GM23248 (cell line): Measurements from ENCODE around the gene TMEM192. TPM values are rescaled to one million over a fixed set of nuclear protein-coding genes. Genes with fewer than 3 reads are reported as not detected.
"Not testable (repeated sequence)": the region's sequence is repeated elsewhere in the genome, so short reads cannot be mapped to it uniquely, and the experiment has no call there.

ENCODE experiments used
- DNase-seq: peaks from one replicate; pipeline ENCODE4 v3.0.0-alpha.2; 2015
- H2AFZ ChIP-seq: fragments of 200-600 bp; sonication (generic); 2 replicates; pipeline ENCODE4 v1.6.1; 2016; ENCODE audit warnings: antibody characterized with exemption
- H3F3A ChIP-seq: fragments of 200-600 bp; sonication (generic); 2 replicates; pipeline ENCODE4 v1.6.1; 2016; ENCODE audit warnings: mild to moderate bottlenecking, antibody characterized with exemption, mixed run types; ENCODE audit not compliant: insufficient read depth
- H3K27ac ChIP-seq: fragments of 200-600 bp; sonication (generic); 2 replicates; pipeline ENCODE4 v1.5.1; 2016; ENCODE audit warnings: mild to moderate bottlenecking
- H3K27me3 ChIP-seq: fragments of 200-600 bp; sonication (generic); replicated peaks from 2 replicates; pipeline ENCODE4 v1.6.1; 2016; ENCODE audit warnings: mild to moderate bottlenecking; ENCODE audit not compliant: insufficient read depth
- H3K36me3 ChIP-seq: fragments of 200-600 bp; sonication (generic); 2 replicates; pipeline ENCODE4 v1.6.1; 2016; ENCODE audit warnings: low read depth, mild to moderate bottlenecking
- H3K4me1 ChIP-seq: fragments of 200-600 bp; sonication (generic); 2 replicates; pipeline ENCODE4 v1.6.1; 2016; ENCODE audit warnings: mild to moderate bottlenecking; ENCODE audit not compliant: insufficient read depth
- H3K4me2 ChIP-seq: fragments of 200-600 bp; sonication (generic); one replicate; pipeline ENCODE4 v1.6.1; 2016; ENCODE audit warnings: mild to moderate bottlenecking; ENCODE audit not compliant: unreplicated experiment
- H3K4me3 ChIP-seq: fragments of 200-600 bp; sonication (generic); 2 replicates; pipeline ENCODE4 v1.5.1; 2016; ENCODE audit warnings: mild to moderate bottlenecking
- H3K79me2 ChIP-seq: fragments of 200-600 bp; sonication (generic); 2 replicates; pipeline ENCODE4 v1.6.1; 2016; ENCODE audit warnings: mild to moderate bottlenecking; ENCODE audit not compliant: insufficient read depth
- H3K9ac ChIP-seq: fragments of 200-600 bp; sonication (generic); 2 replicates; pipeline ENCODE4 v1.6.1; 2016; ENCODE audit warnings: mild to moderate bottlenecking
- H3K9me2 ChIP-seq: fragments of 200-600 bp; sonication (generic); 2 replicates; pipeline ENCODE4 v1.6.1; 2016; ENCODE audit warnings: mixed run types, mild to moderate bottlenecking, moderate library complexity; ENCODE audit not compliant: insufficient read depth
- H3K9me3 ChIP-seq: fragments of 200-600 bp; sonication (generic); one replicate; pipeline ENCODE4 v1.6.1; 2017; ENCODE audit warnings: low read depth
- H4K20me1 ChIP-seq: fragments of 200-600 bp; sonication (generic); 2 replicates; pipeline ENCODE4 v1.6.0; 2016; ENCODE audit not compliant: insufficient read depth
- EZH2 ChIP-seq: fragments of 200-600 bp; sonication (generic); IDR thresholded peaks from 2 replicates; pipeline ENCODE4 v1.6.1; 2018; ENCODE audit warnings: antibody characterized with exemption, mild to moderate bottlenecking; ENCODE audit not compliant: insufficient read depth, poor library complexity, severe bottlenecking
- EZH2phosphoT487 ChIP-seq: fragments of 200-600 bp; sonication (generic); IDR thresholded peaks from 2 replicates; pipeline ENCODE4 v1.6.1; 2018; ENCODE audit warnings: antibody characterized with exemption, moderate library complexity, mild to moderate bottlenecking, low read depth; ENCODE audit not compliant: insufficient read depth
- WGBS, 2 experiments: methylation state at CpG; one replicate each; pipeline ENCODE4 v1.1.6; 2015 to 2017; ENCODE audit warnings: low lambda C conversion rate in 2 of 2, low coverage in 1 of 2; ENCODE audit errors: missing lambda C conversion rate in 2 of 2; 5-methylcytosine and 5-hydroxymethylcytosine counted together
- in situ Hi-C: fragments of 300-500 bp; cut with MboI; formaldehyde crosslinking; loops from 2 replicates; pipeline ENCODE4 v1.15.0; 2020
- polyA plus RNA-seq: library from polyadenylated mRNA; unstranded; fragments of >200 nt; fragmentation: Nextera tagmentation; extraction: Ambion mirVana; gene quantifications from 2 replicates; pipeline ENCODE4 v1.2.1, GENCODE V29; 2016
- total RNA-seq: library from RNA; depleted of rRNA; stranded (reverse); fragments of >200 nt; shearing (Covaris generic); gene quantifications from 2 replicates; pipeline ENCODE4 v1.2.3, GENCODE V29; 2014

TMEM192 gene
- total and polyA plus RNA-seq, 2 experiments from 2014 or later, result 6.4 to 7.8 TPM

DNA sequence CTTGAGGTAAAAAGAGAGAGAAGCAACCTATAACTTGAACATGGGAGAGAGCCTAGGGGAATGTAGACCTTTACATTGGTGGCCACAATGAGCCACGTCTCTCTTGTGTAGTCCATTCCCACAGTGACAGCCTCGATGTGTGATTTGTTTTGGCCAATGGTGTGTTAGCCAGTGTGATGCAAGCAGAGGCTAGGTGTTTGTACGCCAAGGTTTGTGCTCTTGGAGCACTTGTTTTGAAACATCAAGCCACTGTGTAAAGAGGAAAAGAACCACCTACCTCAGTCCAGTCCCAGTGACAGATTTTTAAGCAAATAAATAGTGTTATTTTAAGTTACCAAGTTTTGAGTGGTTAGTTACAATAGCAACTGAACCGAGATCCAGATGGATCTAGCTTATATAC, 23.9 kb upstream of the TMEM192 start:
- H3K79me2 ChIP-seq, result no peaks in the 10 kb centered on the region
- no peaks in the 10 kb centered on the region for H3K9me2 ChIP-seq
- WGBS, 2 experiments, result 78% methylated on average over 4 of the region's 4 CpGs
- in situ Hi-C loops, result loop anchor here (5.0 to 25.0 kb wide), 3 partner anchors 208 to 951 kb away; no protein-coding TSS in a partner anchor
- no peaks in the 10 kb centered on the region for H3K27me3 ChIP-seq
- no peak overlapping the region for H3K27ac ChIP-seq
- H3F3A ChIP-seq, result no peaks in the 10 kb centered on the region
- H3K4me2 ChIP-seq, result no peak overlapping the region
- H3K9me3 ChIP-seq, result no peaks in the 10 kb centered on the region
- TF ChIP-seq EZH2phosphoT487, result no peak
- TF ChIP-seq EZH2, result no peak
- no peak overlapping the region for H3K4me3 ChIP-seq
- no peaks in the 10 kb centered on the region; the same call in 1 of the 2 replicates for H3K4me1 ChIP-seq
- H2AFZ ChIP-seq, result no peak overlapping the region
- no peak overlapping the region for H3K9ac ChIP-seq
- no peaks in the 10 kb centered on the region for H3K36me3 ChIP-seq
- H4K20me1 ChIP-seq, result no peaks in the 10 kb centered on the region
- no peak for DNase-seq

DNA sequence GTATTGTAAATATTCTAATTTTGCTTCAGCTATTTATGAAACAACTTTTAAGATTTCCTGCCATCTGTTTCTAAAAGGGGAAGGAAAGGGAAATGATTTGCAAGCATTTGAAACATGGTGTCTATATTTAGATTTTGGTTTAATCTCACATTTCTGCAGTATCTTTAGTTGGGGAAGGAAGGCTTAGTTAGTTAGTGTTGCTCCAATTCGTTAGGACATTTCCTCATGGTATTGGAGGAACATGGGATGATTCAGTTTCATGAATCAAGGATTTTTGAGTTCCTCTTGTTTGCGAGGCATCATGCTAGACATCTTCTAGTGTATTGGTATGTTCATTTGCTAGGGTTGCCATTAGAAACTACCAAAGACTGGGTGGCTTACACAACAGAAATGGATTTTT, 20.5 kb upstream of the TMEM192 start:
- Histone ChIP-seq H3K9me3 (no peaks in the 10 kb centered on the region), H3K27ac (no peak overlapping the region), H3K4me1 (no peaks in the 10 kb centered on the region; the same call in 1 of the 2 replicates), H3K79me2 (no peaks in the 10 kb centered on the region), H3K36me3 (no peaks in the 10 kb centered on the region), H2AFZ (no peak overlapping the region), H4K20me1 (no peaks in the 10 kb centered on the region), H3K27me3 (no peaks in the 10 kb centered on the region; the same call in 1 of the 2 replicates), H3K9me2 (no peaks in the 10 kb centered on the region), H3K9ac (no peak overlapping the region), H3K4me3 (no peak overlapping the region), H3F3A (no peaks in the 10 kb centered on the region), H3K4me2 (no peak overlapping the region)
- TF ChIP-seq EZH2phosphoT487 (no peak), EZH2 (no peak)
- no peak for DNase-seq
- in situ Hi-C loops, result loop anchor here (10.0 to 25.0 kb wide), 2 partner anchors 212 to 954 kb away; no protein-coding TSS in a partner anchor
- 47 to 56% methylated on average over 2 of the region's 2 CpGs for WGBS, 2 experiments

DNA sequence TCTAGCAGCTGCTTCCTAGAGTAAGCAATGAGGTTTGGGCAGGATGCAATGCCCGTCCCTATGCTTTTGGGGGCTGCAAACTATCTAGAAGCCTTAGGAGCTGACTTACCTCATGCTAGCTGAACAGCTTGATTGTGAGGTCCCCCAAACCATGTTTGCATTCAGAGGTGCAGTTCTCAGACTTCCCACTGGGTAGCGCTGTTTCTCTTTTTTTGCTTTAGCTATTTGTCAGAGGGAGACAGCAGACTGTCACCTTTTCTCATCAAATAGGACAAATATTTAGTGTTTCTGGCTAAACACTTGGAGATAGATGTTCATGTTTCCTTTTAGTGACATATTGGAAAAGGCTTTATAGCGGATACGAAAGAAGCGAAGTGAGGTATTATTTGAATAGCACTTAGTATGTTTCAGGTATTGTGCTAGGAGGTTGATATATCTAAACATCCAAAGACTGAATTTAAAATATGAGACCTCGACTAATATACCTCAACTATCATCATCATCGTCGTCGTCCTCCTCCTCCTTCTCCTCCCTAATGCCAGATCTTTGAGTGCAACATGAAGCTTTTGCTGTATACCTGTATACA, 18.7 kb upstream of the TMEM192 start:
- peak; percentile 53 for DNase-seq
- Histone ChIP-seq H3K79me2 (no peaks in the 10 kb centered on the region), H3K9ac (no peak overlapping the region), H3K27ac (no peak overlapping the region), H2AFZ (peak overlapping the region; percentile 43; the same call in 1 of the 2 replicates), H3K4me3 (no peak overlapping the region), H3K4me1 (no peaks in the 10 kb centered on the region; the same call in 1 of the 2 replicates), H4K20me1 (no peaks in the 10 kb centered on the region), H3K9me3 (no peaks in the 10 kb centered on the region), H3F3A (no peaks in the 10 kb centered on the region), H3K27me3 (no peaks in the 10 kb centered on the region; the same call in 1 of the 2 replicates), H3K36me3 (no peaks in the 10 kb centered on the region), H3K9me2 (no peaks in the 10 kb centered on the region), H3K4me2 (peak overlapping the region; percentile 31)
- in situ Hi-C loops, result loop anchor here (10.0 to 25.0 kb wide), 2 partner anchors 213 to 956 kb away; no protein-coding TSS in a partner anchor
- TF ChIP-seq EZH2phosphoT487 (no peak), EZH2 (no peak)
- 6 to 7% methylated on average over 9 of the region's 9 CpGs for WGBS, 2 experiments

DNA sequence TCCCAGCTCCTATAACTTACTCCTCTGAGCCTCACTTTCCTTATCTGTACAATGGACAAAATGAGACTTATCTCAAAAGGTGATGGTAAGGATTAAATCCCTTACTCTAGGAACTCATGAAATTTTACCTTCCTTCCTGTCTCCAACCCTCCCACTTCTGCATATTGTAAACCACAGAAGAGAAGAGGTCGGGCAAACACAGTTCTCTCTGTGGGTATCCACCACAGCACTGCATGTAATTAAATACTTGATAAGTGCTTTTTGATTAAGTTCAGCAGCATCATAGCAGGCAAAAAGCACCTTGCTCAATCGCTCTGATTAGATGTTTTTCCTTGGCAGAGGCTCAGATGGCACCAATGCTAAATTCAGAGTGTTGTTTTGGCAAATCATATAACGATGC, 17.3 kb upstream of the TMEM192 start:
- Histone ChIP-seq H3F3A (no peaks in the 10 kb centered on the region), H3K4me1 (no peaks in the 10 kb centered on the region; the same call in 1 of the 2 replicates), H3K4me3 (no peak overlapping the region), H3K79me2 (no peaks in the 10 kb centered on the region), H3K27me3 (no peaks in the 10 kb centered on the region; the same call in 1 of the 2 replicates), H3K9me2 (no peaks in the 10 kb centered on the region), H3K27ac (no peak overlapping the region), H3K9ac (no peak overlapping the region), H2AFZ (no peak overlapping the region), H3K4me2 (no peak overlapping the region), H3K36me3 (no peaks in the 10 kb centered on the region), H4K20me1 (no peaks in the 10 kb centered on the region), H3K9me3 (no peaks in the 10 kb centered on the region)
- no peak for DNase-seq
- no peak for TF ChIP-seq EZH2
- whole genome bisulfite sequencing, 2 experiments, result 27 to 36% methylated on average over 3 of the region's 3 CpGs
- in situ Hi-C loops, result loop anchor here (10.0 to 25.0 kb wide), 2 partner anchors 215 to 957 kb away; no protein-coding TSS in a partner anchor

DNA sequence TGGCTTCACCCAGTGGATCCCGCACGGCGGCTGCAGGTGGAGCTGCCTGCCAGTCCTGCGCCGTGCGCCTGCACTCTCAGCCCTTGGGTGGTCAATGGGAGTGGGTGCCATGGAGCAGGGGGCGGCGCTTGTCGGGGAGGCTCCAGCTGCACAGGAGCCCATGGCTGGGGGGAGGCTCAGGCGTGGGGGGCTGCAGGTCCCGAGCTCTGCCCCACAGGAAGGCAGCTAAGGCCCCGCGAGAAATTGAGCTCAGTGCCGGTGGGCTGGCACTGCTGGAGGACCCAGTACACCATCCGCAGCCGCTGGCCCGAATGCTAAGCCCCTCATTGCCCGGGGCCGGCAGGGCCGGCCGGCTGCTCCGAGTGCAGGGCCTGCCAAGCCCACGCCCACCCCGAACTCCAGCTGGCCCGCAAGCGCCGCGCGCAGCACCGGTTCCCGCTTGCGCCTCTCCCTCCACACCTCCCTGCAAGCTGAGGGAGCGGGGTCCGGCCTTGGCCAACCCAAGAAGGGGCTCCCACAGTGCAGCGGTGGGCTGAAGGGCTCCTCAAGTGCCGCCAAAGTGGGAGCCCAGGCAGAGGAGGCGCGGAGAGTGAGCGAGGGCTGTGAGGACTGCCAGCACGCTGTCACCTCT, 13.3 kb upstream of the TMEM192 start:
- H3K27ac ChIP-seq, H3K9me3 ChIP-seq, H3K4me2 ChIP-seq, DNase-seq, H3K4me1 ChIP-seq, H3K27me3 ChIP-seq, H3K36me3 ChIP-seq, H4K20me1 ChIP-seq, H3K9ac ChIP-seq, H3F3A ChIP-seq, H3K79me2 ChIP-seq, H3K4me3 ChIP-seq, H3K9me2 ChIP-seq, H2AFZ ChIP-seq: not testable (repeated sequence)
- in situ Hi-C loops, result loop anchor here (25.0 kb wide), 1 partner anchor 961 kb away; no protein-coding TSS in a partner anchor
- 86 to 87% methylated on average over 21 to 31 of the region's 40 CpGs for WGBS, 2 experiments
